CD4-positive, alpha-beta memory T cell (primary cell): ENCODE data around the gene DNAJB13. TPM values are rescaled to one million over a fixed set of nuclear protein-coding genes. Genes with fewer than 3 reads are reported as not detected.

ENCODE experiments used
- polyA plus RNA-seq, 2 donors: library from polyadenylated mRNA; unstranded; fragments of 300-500 nt; fragmentation: Illumina TruSeq; gene quantifications; one replicate each; pipeline ENCODE4 v1.2.3, GENCODE V29; 2021
- total RNA-seq, 2 experiments: library from RNA; stranded (reverse); gene quantifications; one replicate each; pipeline ENCODE4 v1.2.3, GENCODE V29; 2021

The DNAJB13 gene
- total and polyA plus RNA-seq, 4 experiments from 2014 or later: 0.23 to 0.53 (median 0.30) TPM; not detected in 1

Other genes with a start within 250 kb of the DNAJB13 start
- 100 to 1,000 TPM; 102 to 118 TPM for gene RAB6A, start 190.0 kb upstream of the DNAJB13 start, total RNA-seq
- 100 to 1,000 TPM; 122 to 129 TPM for gene RAB6A, start 190.0 kb upstream of the DNAJB13 start, polyA plus RNA-seq
- gene MRPL48, start 163.2 kb upstream of the DNAJB13 start, total RNA-seq: 10 to 100 TPM; 24.9 to 28.4 TPM
- gene MRPL48, start 163.2 kb upstream of the DNAJB13 start, polyA plus RNA-seq: 10 to 100 TPM; 73.7 to 85.1 TPM
- 10 to 100 TPM; 59.0 to 61.4 TPM for gene COA4, start 74.2 kb upstream of the DNAJB13 start, total RNA-seq
- gene COA4, start 74.2 kb upstream of the DNAJB13 start, polyA plus RNA-seq: 10 to 100 TPM; 56.8 to 57.4 TPM
- gene PAAF1, start 74.0 kb upstream of the DNAJB13 start, total RNA-seq: 10 to 100 TPM; 18.8 to 19.1 TPM
- 10 to 100 TPM; 17.5 to 21.8 TPM for gene PAAF1, start 74.0 kb upstream of the DNAJB13 start, polyA plus RNA-seq
- 100 to 1,000 TPM; 325 to 336 TPM for gene UCP2, start 31.8 kb downstream of the DNAJB13 start, total RNA-seq
- gene UCP2, start 31.8 kb downstream of the DNAJB13 start, polyA plus RNA-seq: 1,000 to 10,000 TPM in 1 of 2 donors, 100 to 1,000 TPM in 1; 910 to 1,459 TPM
- 1 to 10 TPM; 4.8 to 6.3 TPM for gene UCP3, start 58.1 kb downstream of the DNAJB13 start, total RNA-seq
- gene UCP3, start 58.1 kb downstream of the DNAJB13 start, polyA plus RNA-seq: under 1 TPM; 0.54 to 0.66 TPM
- gene C2CD3, start 220.0 kb downstream of the DNAJB13 start, total RNA-seq: 10 to 100 TPM; 41.9 to 52.7 TPM
- 10 to 100 TPM in 1 of 2 donors, 1 to 10 TPM in 1; 4.5 to 11.0 TPM for gene C2CD3, start 220.0 kb downstream of the DNAJB13 start, polyA plus RNA-seq
- gene PPME1, start 220.3 kb downstream of the DNAJB13 start, total RNA-seq: 10 to 100 TPM; 20.7 to 21.9 TPM
- 10 to 100 TPM; 17.3 to 21.6 TPM for gene PPME1, start 220.3 kb downstream of the DNAJB13 start, polyA plus RNA-seq